Skeletal muscle satellite cell (primary cell): Measurements from ENCODE around the gene CARNS1.
"Not testable (repeated sequence)": the region's sequence is repeated elsewhere in the genome, so short reads cannot be mapped to it uniquely, and the experiment has no call there.

Experiments used
- H3K27me3 ChIP-seq: 2 replicates; pipeline ENCODE4 v1.7.0; 2013; ENCODE audit warnings: low read length; ENCODE audit not compliant: control insufficient read depth, insufficient read depth
- H3K36me3 ChIP-seq: 2 replicates; pipeline ENCODE4 v1.7.0; 2013; ENCODE audit warnings: mild to moderate bottlenecking, control low read depth, low read length; ENCODE audit not compliant: insufficient read depth
- H3K4me1 ChIP-seq: 2 replicates; pipeline ENCODE4 v1.7.0; 2013; ENCODE audit warnings: low read length; ENCODE audit not compliant: control insufficient read depth, insufficient read depth
- H3K4me2 ChIP-seq: 2 replicates; pipeline ENCODE4 v1.7.0; 2013; ENCODE audit warnings: mild to moderate bottlenecking, low read length
- H3K4me3 ChIP-seq: 2 replicates; pipeline ENCODE4 v1.7.0; 2013; ENCODE audit warnings: low read length
- H3K9ac ChIP-seq: 2 replicates; pipeline ENCODE4 v1.7.0; 2013; ENCODE audit warnings: mild to moderate bottlenecking, low read depth, low read length, moderate library complexity
- H3K9me3 ChIP-seq: replicated peaks from 2 replicates; pipeline ENCODE4 v1.7.0; 2013; ENCODE audit warnings: mild to moderate bottlenecking, control low read depth, low read length

The CARNS1 gene

DNA sequence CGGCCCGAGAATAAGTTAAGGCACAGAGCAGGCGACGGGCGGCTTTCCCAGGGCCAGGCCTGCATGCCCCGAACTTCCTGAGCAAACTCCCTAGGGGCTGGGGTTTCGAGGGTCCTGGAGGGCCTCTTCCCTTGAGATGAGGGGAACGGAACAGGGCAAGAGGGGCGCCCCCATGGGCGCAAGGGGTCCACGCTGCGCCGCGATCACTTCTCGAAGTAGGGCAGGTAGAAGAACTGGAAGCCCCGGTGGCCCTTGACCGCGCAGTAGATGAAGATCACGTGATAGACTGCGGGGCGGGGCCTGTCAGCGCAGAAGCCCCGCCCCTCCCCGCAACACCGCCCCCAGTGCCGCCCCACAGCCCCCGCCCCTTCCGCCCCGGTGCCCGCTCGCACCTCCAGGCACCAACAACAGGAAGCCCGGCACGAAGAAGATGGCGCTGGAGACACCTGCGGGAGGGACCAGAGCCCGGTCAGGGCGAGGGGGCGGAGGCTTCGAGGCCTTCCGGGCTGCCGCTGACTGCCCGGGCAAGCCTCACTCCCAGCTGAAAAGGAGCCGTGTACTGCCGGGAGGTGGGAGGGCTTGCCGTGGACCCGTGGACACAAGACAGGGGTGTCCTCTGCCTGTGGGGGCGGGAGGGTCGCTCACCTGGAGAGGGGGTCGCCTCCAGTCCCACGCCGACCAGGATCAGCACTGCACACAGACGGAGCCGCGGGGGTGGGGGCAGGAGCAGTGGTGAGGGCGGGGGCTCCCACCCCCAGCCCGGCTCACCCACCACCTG, 49.1 kb downstream of the CARNS1 start:
- Histone ChIP-seq H3K36me3 (no peaks in the 10 kb centered on the region), H3K9me3 (no peaks in the 10 kb centered on the region), H3K4me1 (peaks cover 26% of the 10 kb centered on the region), H3K9ac (peak overlapping the region; percentile 34), H3K27me3 (no peaks in the 10 kb centered on the region), H3K4me2 (peak overlapping the region; percentile 54), H3K4me3 (peak overlapping the region; percentile 45)

- peaks cover 27% of the 10 kb centered on the region for H3K4me1 ChIP-seq
- no peak overlapping the region for H3K9ac ChIP-seq
Observed at GRCh38 chr11:67465189-67465510, 49.7 kb downstream of the CARNS1 start.

GRCh38 chr11:67465530-67465929, 50.1 kb downstream of the CARNS1 start:
- not testable (repeated sequence) for H3K4me2 ChIP-seq, H3K9me3 ChIP-seq, H3K36me3 ChIP-seq, H3K27me3 ChIP-seq, H3K4me3 ChIP-seq, H3K9ac ChIP-seq
- H3K4me1 ChIP-seq = peaks cover 27% of the 10 kb centered on the region

More at GRCh38 chr11:67465189-67465510, 49.7 kb downstream of the CARNS1 start:
- Histone ChIP-seq H3K4me2 (no peak overlapping the region), H3K9me3 (no peaks in the 10 kb centered on the region), H3K4me3 (no peak overlapping the region), H3K36me3 (no peaks in the 10 kb centered on the region), H3K27me3 (no peaks in the 10 kb centered on the region)

- Histone ChIP-seq H3K36me3 (no peaks in the 10 kb centered on the region), H3K27me3 (no peaks in the 10 kb centered on the region), H3K4me2 (no peak overlapping the region), H3K9me3 (no peaks in the 10 kb centered on the region), H3K9ac (no peak overlapping the region), H3K4me3 (no peak overlapping the region), H3K4me1 (peaks cover 27% of the 10 kb centered on the region)
Observed at GRCh38 chr11:67466367-67466766, 50.9 kb downstream of the CARNS1 start.

- H3K9ac ChIP-seq = no peak overlapping the region
- H3K27me3 ChIP-seq = peaks cover 4% of the 10 kb centered on the region
- peaks cover 27% of the 10 kb centered on the region for H3K4me1 ChIP-seq
- peak overlapping the region; percentile 91 for H3K4me3 ChIP-seq
- peak overlapping the region; percentile 94 for H3K4me2 ChIP-seq
- H3K9me3 ChIP-seq = no peaks in the 10 kb centered on the region
- no peaks in the 10 kb centered on the region for H3K36me3 ChIP-seq
Observed at GRCh38 chr11:67466962-67467771, 51.7 kb downstream of the CARNS1 start.

DNA sequence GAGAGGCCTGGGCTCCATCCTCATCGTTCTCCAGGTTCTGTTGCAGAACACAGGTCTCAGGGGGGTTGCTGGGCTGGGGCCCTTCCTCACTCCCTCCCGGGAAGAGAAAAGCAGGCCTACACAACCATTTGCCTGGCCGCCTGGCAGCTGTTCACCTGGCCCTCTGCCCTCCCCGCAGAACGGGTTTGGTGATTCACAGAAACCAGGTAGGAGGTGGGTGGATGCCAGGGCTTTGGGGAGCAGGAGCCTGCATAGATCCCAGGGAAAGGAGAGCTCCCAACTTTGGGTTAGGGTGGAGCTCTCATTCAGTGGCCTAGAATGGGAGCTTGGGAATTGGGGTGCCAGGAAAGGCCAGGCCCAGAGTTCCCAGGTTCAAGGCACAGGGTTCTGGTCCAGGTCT, 52.6 kb downstream of the CARNS1 start:
- peaks cover 27% of the 10 kb centered on the region for H3K4me1 ChIP-seq

DNA sequence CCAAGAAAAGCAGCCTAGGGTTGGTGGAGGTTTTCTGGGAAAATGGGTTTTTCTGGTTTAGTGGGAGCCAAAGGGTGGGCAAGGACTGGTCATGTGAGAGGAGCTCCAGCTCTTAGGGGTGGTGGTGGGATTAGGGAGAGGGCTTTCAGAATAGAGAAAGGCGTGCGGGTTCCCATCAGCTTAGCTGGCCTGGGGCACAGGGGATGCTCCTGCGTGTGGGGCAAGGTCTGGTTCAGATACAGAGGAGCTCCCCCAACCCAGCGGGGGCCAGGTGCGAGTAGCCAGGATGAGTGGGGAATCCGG, 52.9 kb downstream of the CARNS1 start:
- peaks cover 27% of the 10 kb centered on the region for H3K4me1 ChIP-seq
- H3K4me2 ChIP-seq = peak overlapping the region; percentile 94
- H3K27me3 ChIP-seq = peaks cover 4% of the 10 kb centered on the region
- no peaks in the 10 kb centered on the region for H3K36me3 ChIP-seq
- H3K4me3 ChIP-seq = peak overlapping the region; percentile 91
- no peaks in the 10 kb centered on the region for H3K9me3 ChIP-seq
- peak overlapping the region; percentile 93 for H3K9ac ChIP-seq

More for the DNA sequence above, 52.6 kb downstream of the CARNS1 start:
- peak overlapping the region; percentile 91 for H3K4me3 ChIP-seq
- peak overlapping the region; percentile 94 for H3K4me2 ChIP-seq
- peak overlapping the region; percentile 93 for H3K9ac ChIP-seq
- no peaks in the 10 kb centered on the region for H3K36me3 ChIP-seq
- H3K9me3 ChIP-seq = no peaks in the 10 kb centered on the region
- H3K27me3 ChIP-seq = peaks cover 4% of the 10 kb centered on the region

- Histone ChIP-seq H3K9me3 (no peaks in the 10 kb centered on the region), H3K36me3 (no peaks in the 10 kb centered on the region), H3K4me2 (peak within 1 kb of the TSS; percentile 100), H3K9ac (peak within 1 kb of the TSS; percentile 93), H3K27me3 (peaks cover 4% of the 10 kb centered on the region), H3K4me1 (peaks cover 24% of the 10 kb centered on the region), H3K4me3 (peak within 1 kb of the TSS; percentile 95)
Observed at GRCh38 chr11:67468759-67469507, 53.5 kb downstream of the CARNS1 start, which contains the start of gene TMEM134. Gene TMEM134, minus strand, starts transcription at chr11:67469251. Its CDS starts 59 bp downstream, at chr11:67469192.

DNA sequence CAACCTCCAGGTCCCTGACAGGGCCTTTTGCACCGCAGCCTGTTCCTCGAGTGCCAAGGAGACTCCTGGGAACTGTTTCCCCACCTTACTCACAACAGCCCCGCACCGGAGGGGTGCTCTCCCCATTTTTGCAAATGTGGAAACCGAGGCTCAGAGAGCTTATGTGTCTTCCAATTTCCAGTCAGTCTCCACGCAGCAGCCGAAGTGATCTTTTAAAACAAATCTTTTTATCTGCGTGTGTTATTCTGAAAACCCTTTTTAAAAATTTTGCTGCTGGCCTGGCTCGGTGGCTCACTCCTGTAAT, 54.0 kb downstream of the CARNS1 start:
- Histone ChIP-seq H3K4me2 (peak overlapping the region; percentile 100), H3K27me3 (peaks cover 7% of the 10 kb centered on the region), H3K4me3 (peak overlapping the region; percentile 95), H3K9me3 (no peaks in the 10 kb centered on the region), H3K36me3 (no peaks in the 10 kb centered on the region), H3K4me1 (peaks cover 18% of the 10 kb centered on the region), H3K9ac (peak overlapping the region; percentile 92)

DNA sequence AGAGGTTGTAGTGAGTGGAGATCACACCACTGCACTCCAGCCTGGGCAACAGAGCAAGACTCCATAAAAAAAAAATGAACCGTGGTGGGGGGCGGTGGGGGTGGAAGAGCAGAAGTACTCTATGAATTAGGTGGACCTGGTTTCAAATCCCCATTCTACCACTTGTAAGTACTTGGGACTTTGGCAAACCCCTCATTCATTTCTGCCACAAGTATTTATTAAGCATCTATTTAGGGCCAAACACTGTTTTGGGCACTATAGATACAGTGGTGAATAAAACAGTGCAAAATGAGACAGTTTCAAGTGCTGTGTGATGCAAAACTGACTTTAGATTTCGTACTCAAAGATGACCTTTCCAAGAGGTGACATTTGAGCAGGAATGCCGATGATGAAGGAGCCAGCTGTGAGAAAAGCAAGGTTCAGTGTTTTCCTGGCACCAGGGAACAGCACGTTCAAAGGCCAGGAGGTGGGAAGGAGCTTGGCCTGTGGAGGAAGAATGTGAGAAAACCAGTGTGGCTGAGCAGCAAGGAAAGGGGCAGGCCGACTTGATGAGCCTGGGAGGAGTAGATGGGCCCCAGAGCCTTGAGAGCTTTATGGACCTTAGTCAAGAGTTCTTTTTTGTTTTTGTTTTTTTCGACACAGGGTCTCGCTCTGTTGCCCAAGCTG, 55.0 kb downstream of the CARNS1 start:
- no peak overlapping the region for H3K9ac ChIP-seq
- no peaks in the 10 kb centered on the region for H3K9me3 ChIP-seq
- H3K4me3 ChIP-seq = no peak overlapping the region
- H3K4me1 ChIP-seq = peaks cover 18% of the 10 kb centered on the region
- no peak overlapping the region for H3K4me2 ChIP-seq
- peaks cover 8% of the 10 kb centered on the region for H3K27me3 ChIP-seq
- no peaks in the 10 kb centered on the region for H3K36me3 ChIP-seq

DNA sequence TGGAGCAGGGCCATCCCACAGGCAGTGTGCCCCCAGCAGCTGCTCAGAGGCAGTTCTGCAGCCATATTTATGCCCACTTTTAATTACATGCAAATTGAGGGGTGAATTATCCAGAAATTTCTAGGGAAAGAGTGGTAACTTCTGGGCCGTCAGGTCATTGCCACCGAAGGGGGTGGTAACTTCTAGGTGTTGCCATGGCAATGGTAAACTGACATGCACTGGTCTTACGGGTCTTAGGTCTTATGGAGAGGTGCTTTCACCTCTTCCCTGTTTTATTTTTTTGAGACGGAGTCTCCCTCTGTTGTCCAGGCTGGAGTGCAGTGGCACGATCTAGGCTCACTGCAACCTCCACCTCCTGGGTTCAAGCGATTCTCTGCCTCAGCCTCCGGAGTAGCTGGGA, 57.4 kb downstream of the CARNS1 start:
- Histone ChIP-seq H3K4me1 (peaks cover 13% of the 10 kb centered on the region), H3K27me3 (peaks cover 8% of the 10 kb centered on the region), H3K9ac (no peak overlapping the region), H3K4me3 (no peak overlapping the region), H3K4me2 (no peak overlapping the region), H3K9me3 (no peaks in the 10 kb centered on the region), H3K36me3 (no peaks in the 10 kb centered on the region)
